AG09309 (cell line): ENCODE results near the gene DQX1.

Experiments used
- DNase-seq: peaks from one replicate; pipeline ENCODE4 v3.0.0-alpha.2; 2010; ENCODE audit warnings: low read depth
- H3K4me3 ChIP-seq: 2 replicates; pipeline ENCODE4 v1.5.1; 2011; ENCODE audit warnings: mild to moderate bottlenecking, low read depth, low read length, moderate library complexity; ENCODE audit not compliant: control insufficient read depth
- TF ChIP-seq, protein P1 (sequence below): IDR thresholded peaks from 2 replicates; pipeline ENCODE4 v1.5.1; 2011; ENCODE audit warnings: mild to moderate bottlenecking, low read depth, low read length, inconsistent platforms; ENCODE audit not compliant: insufficient read depth, control insufficient read depth; ENCODE audit errors: missing control alignments

The DQX1 gene

DNA sequence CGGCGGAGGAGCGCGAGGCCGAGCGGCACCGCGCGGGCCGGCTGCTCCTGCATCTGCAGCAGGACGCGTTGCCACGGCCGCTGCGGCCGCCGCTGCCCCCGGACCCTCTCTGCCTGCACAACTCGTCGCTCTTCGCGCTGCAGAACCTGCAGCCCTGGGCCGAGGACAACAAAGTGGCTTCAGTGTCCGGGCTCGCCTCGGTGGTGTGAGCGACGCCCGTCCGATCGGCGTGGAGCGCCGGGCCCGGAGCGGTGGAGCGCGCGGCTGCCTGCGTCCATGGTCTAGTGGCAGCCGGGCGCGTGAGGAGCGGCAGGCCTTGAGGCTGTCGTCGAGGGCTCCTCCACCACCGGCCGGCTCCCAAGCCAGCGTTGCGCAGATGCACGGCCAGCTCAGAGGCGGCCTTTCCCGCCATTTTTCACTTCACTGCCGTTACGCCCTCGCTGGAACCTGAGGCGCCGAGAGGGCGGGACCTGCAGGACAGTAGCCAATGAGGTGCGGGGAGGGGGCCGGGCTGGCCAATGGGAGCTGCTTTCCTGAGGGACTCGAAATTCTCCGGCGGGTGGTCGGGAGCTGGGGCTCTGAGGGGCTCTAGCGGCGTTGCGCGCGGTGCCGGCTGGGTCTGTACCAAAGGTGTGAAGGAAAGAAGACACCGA is 9.9 kb downstream of the DQX1 start:
- no peak for DNase-seq
- TF ChIP-seq, protein P1, sequence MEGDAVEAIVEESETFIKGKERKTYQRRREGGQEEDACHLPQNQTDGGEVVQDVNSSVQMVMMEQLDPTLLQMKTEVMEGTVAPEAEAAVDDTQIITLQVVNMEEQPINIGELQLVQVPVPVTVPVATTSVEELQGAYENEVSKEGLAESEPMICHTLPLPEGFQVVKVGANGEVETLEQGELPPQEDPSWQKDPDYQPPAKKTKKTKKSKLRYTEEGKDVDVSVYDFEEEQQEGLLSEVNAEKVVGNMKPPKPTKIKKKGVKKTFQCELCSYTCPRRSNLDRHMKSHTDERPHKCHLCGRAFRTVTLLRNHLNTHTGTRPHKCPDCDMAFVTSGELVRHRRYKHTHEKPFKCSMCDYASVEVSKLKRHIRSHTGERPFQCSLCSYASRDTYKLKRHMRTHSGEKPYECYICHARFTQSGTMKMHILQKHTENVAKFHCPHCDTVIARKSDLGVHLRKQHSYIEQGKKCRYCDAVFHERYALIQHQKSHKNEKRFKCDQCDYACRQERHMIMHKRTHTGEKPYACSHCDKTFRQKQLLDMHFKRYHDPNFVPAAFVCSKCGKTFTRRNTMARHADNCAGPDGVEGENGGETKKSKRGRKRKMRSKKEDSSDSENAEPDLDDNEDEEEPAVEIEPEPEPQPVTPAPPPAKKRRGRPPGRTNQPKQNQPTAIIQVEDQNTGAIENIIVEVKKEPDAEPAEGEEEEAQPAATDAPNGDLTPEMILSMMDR = no peak
- H3K4me3 ChIP-seq = no peak overlapping the region

DNA sequence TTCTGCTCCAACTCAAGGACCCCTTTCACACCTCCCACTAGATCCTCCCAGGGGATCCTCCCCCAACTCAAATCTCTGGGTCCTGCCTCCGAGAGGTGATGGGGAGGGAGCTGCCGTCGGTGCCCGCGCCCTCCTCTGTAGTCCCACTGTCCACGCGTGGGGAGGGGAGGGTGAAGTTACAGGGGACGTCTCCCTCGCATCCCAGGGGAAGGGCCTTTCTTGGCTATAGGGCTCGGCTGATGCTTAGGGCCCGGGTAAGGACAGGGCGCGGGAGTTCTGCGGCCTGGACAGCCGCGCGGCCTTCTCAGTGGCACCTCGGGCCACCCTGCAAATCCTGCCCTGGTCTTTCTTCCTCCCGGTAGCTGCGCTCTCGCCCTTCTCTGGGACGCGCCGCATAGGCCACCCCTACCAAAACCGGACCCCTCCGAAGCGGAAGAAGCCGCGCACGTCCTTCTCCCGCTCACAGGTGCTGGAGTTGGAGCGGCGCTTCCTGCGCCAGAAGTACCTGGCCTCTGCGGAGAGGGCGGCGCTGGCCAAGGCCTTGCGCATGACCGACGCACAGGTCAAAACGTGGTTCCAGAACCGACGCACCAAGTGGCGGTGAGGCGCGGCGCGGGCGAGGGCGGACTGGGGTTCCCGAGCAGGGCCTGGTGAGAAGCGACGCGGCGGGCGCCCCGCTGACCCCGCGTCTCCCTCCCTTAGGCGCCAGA is 10.6 kb downstream of the DQX1 start:
- TF ChIP-seq, protein P1 = no peak
- DNase-seq = no peak
- H3K4me3 ChIP-seq = no peak overlapping the region

DNA sequence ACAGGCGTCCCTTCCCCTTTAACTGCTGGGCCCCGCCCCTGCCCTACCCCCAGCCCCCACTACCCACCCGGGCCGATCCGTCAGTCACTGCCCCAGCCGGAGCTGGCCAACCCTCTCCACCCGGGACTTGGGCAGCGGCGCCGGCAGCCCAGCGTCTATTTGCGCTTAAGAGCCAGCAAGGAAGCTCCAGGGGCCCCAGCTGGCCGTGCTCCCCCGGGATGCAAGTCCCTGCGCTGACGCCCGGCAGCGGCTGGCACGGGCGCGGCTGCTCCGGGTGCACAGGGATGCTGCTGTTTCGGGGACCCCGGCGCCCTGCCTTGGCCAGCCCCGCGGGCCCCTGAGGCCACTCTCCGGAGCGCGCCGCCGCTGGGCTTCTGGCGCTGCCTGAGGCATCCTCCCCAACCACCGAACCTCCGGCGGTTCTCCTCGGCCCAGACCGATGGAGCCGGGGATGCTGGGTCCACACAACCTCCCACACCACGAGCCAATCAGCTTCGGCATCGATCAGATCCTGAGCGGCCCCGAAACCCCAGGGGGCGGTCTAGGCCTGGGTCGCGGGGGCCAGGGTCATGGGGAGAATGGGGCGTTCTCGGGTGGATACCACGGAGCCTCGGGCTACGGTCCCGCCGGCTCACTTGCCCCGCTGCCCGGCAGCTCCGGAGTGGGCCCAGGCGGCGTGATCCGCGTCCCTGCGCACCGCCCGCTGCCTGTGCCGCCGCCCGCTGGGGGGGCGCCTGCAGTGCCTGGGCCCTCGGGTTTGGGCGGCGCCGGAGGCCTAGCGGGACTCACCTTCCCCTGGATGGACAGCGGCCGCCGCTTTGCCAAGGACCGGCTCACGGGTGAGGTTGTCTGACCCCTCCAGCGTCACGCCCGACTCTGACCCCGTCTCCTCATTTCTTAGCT is 11.4 kb downstream of the DQX1 start, which contains the start of gene TLX2:
TSS of gene TLX2 (plus strand) at position 83 of the 903 bp plus-strand sequence. CDS start at position 440, 357 bp downstream.
- H3K4me3 ChIP-seq = no peak within 1 kb of the TSS; the same call in 1 of the 2 replicates
- DNase-seq = no peak

DNA sequence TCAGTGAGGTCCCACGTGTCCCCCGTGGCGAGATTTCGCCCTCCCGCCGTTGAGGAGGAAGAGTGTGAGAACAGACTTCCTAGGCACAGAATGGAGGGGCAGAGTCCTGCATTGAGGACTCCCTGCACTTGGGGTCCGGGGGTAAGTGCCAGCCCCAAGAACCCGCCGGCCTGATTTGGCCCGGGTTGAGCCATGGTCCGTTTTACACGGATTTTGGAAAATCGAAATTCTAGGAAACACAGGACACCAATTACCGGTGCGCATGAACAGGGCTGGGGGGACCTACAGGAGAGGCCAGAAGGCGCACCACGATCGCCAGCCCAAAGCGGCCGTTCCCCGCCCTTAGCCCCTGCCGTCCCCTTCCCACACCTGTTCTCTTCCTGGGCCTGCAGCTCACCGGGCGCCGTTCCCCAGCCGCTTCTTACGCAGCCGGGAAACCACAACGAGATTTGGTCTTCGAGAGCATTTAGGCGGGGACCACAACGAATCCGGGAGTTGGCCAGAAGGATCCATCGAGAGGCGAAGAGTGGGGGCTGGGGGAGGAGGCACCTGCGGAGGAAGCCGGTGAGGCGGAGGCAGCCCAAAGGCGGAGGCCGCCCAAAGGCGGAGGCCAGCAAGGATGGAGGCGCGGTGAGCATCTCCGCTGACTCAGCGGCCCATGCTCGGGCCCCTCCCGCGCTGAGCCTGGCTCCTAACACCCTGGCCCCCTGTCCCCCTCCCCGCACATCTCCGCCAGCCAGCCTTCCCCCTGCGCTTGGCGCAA is 12.2 kb downstream of the DQX1 start:
- no peak overlapping the region; the same call in 1 of the 2 replicates for H3K4me3 ChIP-seq
- no peak for DNase-seq
- TF ChIP-seq, protein P1 = no peak

More for the DNA sequence above, 11.4 kb downstream of the DQX1 start, which contains the start of gene TLX2:
- TF ChIP-seq, protein P1 = no peak

DNA sequence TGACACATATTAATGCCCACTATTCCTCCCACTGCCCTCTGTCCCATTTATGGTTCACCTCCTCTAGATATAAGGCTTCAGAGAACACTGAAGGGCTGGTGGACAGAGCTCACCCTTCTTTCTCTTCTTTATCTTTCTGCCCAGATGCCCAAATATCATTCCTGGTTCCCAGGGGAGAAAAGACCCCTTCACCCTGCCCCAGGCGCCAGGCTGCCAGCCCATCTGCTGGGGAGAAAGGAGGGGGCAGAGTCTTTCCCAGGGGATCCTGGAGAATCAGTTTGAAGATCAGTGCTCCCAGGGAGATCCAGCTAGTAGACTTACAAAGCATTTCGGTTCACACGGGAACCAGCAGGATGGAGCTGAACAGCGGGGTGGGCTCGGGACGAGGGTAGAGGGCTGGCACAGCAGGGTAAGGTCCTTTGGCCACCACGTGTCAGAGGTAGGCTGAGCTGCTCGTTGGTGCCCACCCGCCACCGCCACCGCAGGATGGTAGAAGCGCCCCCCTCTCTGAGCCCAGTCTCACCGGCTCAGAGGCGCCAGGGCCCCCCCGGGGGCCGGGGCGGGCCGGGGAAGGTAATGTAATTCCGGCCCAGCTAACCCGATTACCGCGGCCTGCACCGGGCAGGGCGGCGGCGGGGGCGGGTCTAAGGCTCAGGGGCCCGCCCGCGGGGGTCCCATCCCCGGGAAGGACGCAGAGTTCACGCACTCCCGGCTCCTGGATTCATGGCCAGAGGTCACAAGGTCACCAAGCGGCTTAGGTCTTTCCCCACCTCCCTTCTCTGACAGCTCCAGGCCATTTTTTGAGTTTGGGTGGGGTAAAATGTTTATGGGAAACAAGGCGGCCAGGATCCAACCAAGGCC is 13.1 kb downstream of the DQX1 start:
- no peak overlapping the region for H3K4me3 ChIP-seq
- DNase-seq = no peak
- TF ChIP-seq, protein P1 = no peak
